H1 (cell line): Measurements from ENCODE around the gene ZNF532. TPM values are rescaled to one million over a fixed set of nuclear protein-coding genes. Genes with fewer than 3 reads are reported as not detected.

ENCODE experiments used
- CTCF ChIA-PET: fragments of 300-600 bp; sonication (Branson Sonifier 250); formaldehyde crosslinking; loops from one replicate; lab custom pipeline; 2021; ENCODE audit not compliant: partially characterized antibody; lab: Charles Lee
- POLR2A ChIA-PET: fragments of 300-600 bp; sonication (Branson Sonifier 250); formaldehyde crosslinking; loops from one replicate; lab custom pipeline; 2021; ENCODE audit warnings: inconsistent platforms; ENCODE audit not compliant: partially characterized antibody; lab: Charles Lee
- DNase-seq, 2 experiments: peaks; one replicate each; pipeline versions ENCODE4 v3.0.0 to v3.0.0-alpha.2; 2010 to 2022; ENCODE audit warnings: low spot score in 2 of 2, low read depth in 1 of 2, mixed read lengths in 1 of 2
- FAIRE-seq: peaks from 2 replicates; lab custom pipeline; 2011; peaks lifted over from hg19 to GRCh38; lab: Jason Lieb, UNC
- H2AFZ ChIP-seq: 2 replicates; pipeline ENCODE4 v1.8.1; 2012; ENCODE audit warnings: low read length, inconsistent platforms
- H2AK5ac ChIP-seq: 2 replicates; pipeline ENCODE4 v1.6.1; 2013; ENCODE audit warnings: low read depth, low read length
- H2BK120ac ChIP-seq: replicated peaks from 2 replicates; pipeline ENCODE3; 2013; ENCODE audit warnings: low read depth, low read length, inconsistent platforms
- H2BK12ac ChIP-seq: 2 replicates; pipeline ENCODE4 v1.6.1; 2013; ENCODE audit warnings: low read depth, low read length
- H2BK15ac ChIP-seq: 2 replicates; pipeline ENCODE4 v1.6.1; 2013; ENCODE audit warnings: low read length
- H2BK20ac ChIP-seq: 2 replicates; pipeline ENCODE4 v1.6.1; 2013; ENCODE audit warnings: low read length
- H2BK5ac ChIP-seq: 2 replicates; pipeline ENCODE4 v1.6.1; 2013; ENCODE audit warnings: low read depth, low read length
- H3K14ac ChIP-seq: 2 replicates; pipeline ENCODE4 v1.6.1; 2013; ENCODE audit warnings: inconsistent platforms; ENCODE audit not compliant: insufficient read length
- H3K18ac ChIP-seq: 2 replicates; pipeline ENCODE4 v1.6.1; 2013; ENCODE audit warnings: low read length; ENCODE audit errors: extremely low read depth
- H3K23ac ChIP-seq: 2 replicates; pipeline ENCODE4 v1.6.1; 2013; ENCODE audit warnings: inconsistent platforms; ENCODE audit not compliant: insufficient read length
- H3K23me2 ChIP-seq: 2 replicates; pipeline ENCODE4 v1.6.1; 2013; ENCODE audit warnings: low read depth, low read length
- H3K27ac ChIP-seq: 2 replicates; pipeline ENCODE4 v1.6.1; 2011; ENCODE audit warnings: low read depth, low read length, inconsistent platforms
- H3K27me3 ChIP-seq, 4 experiments: replicated peaks in 1 of 4; 1 replicate in 1 of 4; 2 replicates in 3 of 4; pipeline versions ENCODE4 v1.6.1 to v1.8.1; 2011 to 2013; ENCODE audit warnings: low read length in 3 of 4, mild to moderate bottlenecking in 3 of 4, inconsistent platforms in 2 of 4, mixed read lengths in 2 of 4, moderate library complexity in 1 of 4; ENCODE audit not compliant: control insufficient read depth in 3 of 4, insufficient read depth in 3 of 4; ENCODE audit errors: extremely low read depth in 1 of 4
- H3K36me3 ChIP-seq, 4 experiments: 2 replicates each; pipeline versions ENCODE4 v1.6.1 to v1.8.1; 2011 to 2013; ENCODE audit warnings: mild to moderate bottlenecking in 4 of 4, low read length in 3 of 4, moderate library complexity in 2 of 4, control low read depth in 1 of 4, inconsistent platforms in 1 of 4; ENCODE audit not compliant: insufficient read depth in 4 of 4, control insufficient read depth in 2 of 4
- H3K4ac ChIP-seq: replicated peaks from 2 replicates; pipeline ENCODE3; 2013; ENCODE audit warnings: low read length, low read depth, mixed read lengths, inconsistent platforms; ENCODE audit not compliant: insufficient read length
- H3K4me1 ChIP-seq, 4 experiments: replicated peaks in 1 of 4; 1 replicate in 1 of 4; 2 replicates in 3 of 4; pipeline versions ENCODE4 v1.6.1 to v1.8.1; 2011 to 2013; ENCODE audit warnings: low read length in 3 of 4, inconsistent platforms in 2 of 4, mixed read lengths in 1 of 4; ENCODE audit not compliant: insufficient read depth in 4 of 4, control insufficient read depth in 3 of 4
- H3K4me2 ChIP-seq, 2 experiments: 2 replicates each; pipeline versions ENCODE4 v1.6.1 to v1.8.1; 2011 to 2013; ENCODE audit warnings: low read depth in 2 of 2, low read length in 2 of 2, control low read depth in 1 of 2, inconsistent platforms in 1 of 2, mild to moderate bottlenecking in 1 of 2; ENCODE audit not compliant: insufficient read depth in 1 of 2
- H3K4me3 ChIP-seq, 4 experiments: fragments of 200-600, 300-600 bp in 1 of 4; sonication (generic), shearing (Covaris generic), sonication (Bioruptor Twin) in 1 of 4; 2 replicates each; pipeline versions ENCODE4 v1.5.1 to v1.8.1; 2011 to 2016; ENCODE audit warnings: low read length in 4 of 4, low read depth in 3 of 4, control low read depth in 2 of 4, inconsistent platforms in 2 of 4, mild to moderate bottlenecking in 2 of 4, mixed read lengths in 1 of 4, moderate library complexity in 1 of 4; ENCODE audit not compliant: insufficient read depth in 2 of 4; ENCODE audit errors: extremely low read depth in 1 of 4
- H3K56ac ChIP-seq: replicated peaks from 2 replicates; pipeline ENCODE3; 2013; ENCODE audit warnings: low read depth, mild to moderate bottlenecking, mixed read lengths, low read length, inconsistent platforms; ENCODE audit not compliant: insufficient read length
- H3K79me1 ChIP-seq: 2 replicates; pipeline ENCODE4 v1.6.1; 2013; ENCODE audit warnings: low read depth, low read length, control low read depth
- H3K79me2 ChIP-seq, 2 experiments: 2 replicates each; pipeline versions ENCODE4 v1.6.1 to v1.8.1; 2012 to 2013; ENCODE audit warnings: low read length in 2 of 2, mild to moderate bottlenecking in 2 of 2, inconsistent platforms in 1 of 2; ENCODE audit not compliant: insufficient read depth in 2 of 2, control insufficient read depth in 1 of 2
- H3K9ac ChIP-seq, 4 experiments: replicated peaks in 1 of 4; 1 replicate in 1 of 4; 2 replicates in 3 of 4; pipeline versions ENCODE4 v1.6.1 to v1.8.1; 2011 to 2013; ENCODE audit warnings: low read depth in 3 of 4, low read length in 3 of 4, control low read depth in 2 of 4, mild to moderate bottlenecking in 2 of 4, moderate library complexity in 2 of 4, inconsistent platforms in 1 of 4; ENCODE audit errors: extremely low read depth in 1 of 4
- H3K9me3 ChIP-seq, 2 experiments: 2 replicates each; pipeline versions ENCODE4 v1.6.1 to v1.8.1; 2012 to 2013; ENCODE audit warnings: mild to moderate bottlenecking in 2 of 2, moderate library complexity in 2 of 2, control low read depth in 1 of 2, inconsistent platforms in 1 of 2, low read depth in 1 of 2, low read length in 1 of 2, mixed read lengths in 1 of 2; ENCODE audit not compliant: insufficient read depth in 2 of 2
- H4K20me1 ChIP-seq, 2 experiments: replicated peaks in 1 of 2; 2 replicates each; pipeline versions ENCODE3 to v1.8.1; 2011 to 2013; ENCODE audit warnings: inconsistent platforms in 2 of 2, low read length in 2 of 2, mild to moderate bottlenecking in 1 of 2; ENCODE audit not compliant: insufficient read depth in 2 of 2, control insufficient read depth in 1 of 2
- H4K5ac ChIP-seq: 2 replicates; pipeline ENCODE4 v1.6.1; 2013; ENCODE audit warnings: low read length, low read depth, mixed read lengths, inconsistent platforms; ENCODE audit not compliant: insufficient read length
- H4K8ac ChIP-seq: 2 replicates; pipeline ENCODE4 v1.8.0; 2013; ENCODE audit warnings: mild to moderate bottlenecking, moderate library complexity, low read length, inconsistent platforms; ENCODE audit not compliant: insufficient read depth; ENCODE audit errors: extremely low read depth
- H4K91ac ChIP-seq: replicated peaks from 2 replicates; pipeline ENCODE3; 2013; ENCODE audit warnings: low read length, mixed read lengths, inconsistent platforms; ENCODE audit not compliant: insufficient read length
- BCL11A ChIP-seq, 2 experiments: IDR thresholded peaks; one replicate each; pipeline ENCODE4 v1.6.1; 2011; ENCODE audit warnings: low read depth in 2 of 2, low read length in 2 of 2, mild to moderate bottlenecking in 2 of 2
- CREB1 ChIP-seq: IDR thresholded peaks from 2 replicates; pipeline ENCODE4 v1.6.1; 2012; ENCODE audit warnings: inconsistent platforms
- CTBP2 ChIP-seq: IDR thresholded peaks from 2 replicates; pipeline ENCODE4 v1.7.0; 2011; ENCODE audit warnings: borderline replicate concordance, mild to moderate bottlenecking, moderate library complexity, mixed read lengths, low read length; ENCODE audit not compliant: insufficient read depth, insufficient read length
- E2F6 ChIP-seq: IDR thresholded peaks from 2 replicates; pipeline ENCODE4 v1.6.1; 2012; ENCODE audit warnings: inconsistent platforms
- KDM1A ChIP-seq: fragments of 200-600, 300-600 bp; sonication (generic); IDR thresholded peaks from 2 replicates; pipeline ENCODE4 v1.7.1; 2016; ENCODE audit warnings: mild to moderate bottlenecking, low read length, borderline replicate concordance
- KDM5A ChIP-seq: fragments of 200-600 bp; IDR thresholded peaks from 2 replicates; pipeline ENCODE4 v1.7.1; 2012; ENCODE audit warnings: mild to moderate bottlenecking, low read length, inconsistent platforms, mixed read lengths
- NRF1 ChIP-seq: IDR thresholded peaks from 2 replicates; pipeline ENCODE4 v1.6.1; 2011; ENCODE audit warnings: mild to moderate bottlenecking, low read depth, low read length, improper control_type of control experiment
- RBBP5 ChIP-seq: IDR thresholded peaks from 2 replicates; pipeline ENCODE4 v1.7.1; 2012; ENCODE audit warnings: low read depth, mild to moderate bottlenecking, inconsistent platforms, low read length, moderate library complexity, borderline replicate concordance
- RXRA ChIP-seq: IDR thresholded peaks from 2 replicates; pipeline ENCODE4 v1.6.1; 2011; ENCODE audit warnings: low read depth, mild to moderate bottlenecking, low read length, moderate library complexity; ENCODE audit not compliant: insufficient read depth
- SP2 ChIP-seq: IDR thresholded peaks from 2 replicates; pipeline ENCODE4 v1.6.1; 2012; ENCODE audit warnings: mild to moderate bottlenecking, low read length, inconsistent platforms
- WGBS, 2 experiments: shearing (Covaris generic) in 1 of 2; methylation state at CpG; one replicate each; pipeline versions ENCODE4 v1.1.6 to v1.1.7; 2013 to 2015; ENCODE audit warnings: low lambda C conversion rate in 2 of 2, mixed read lengths in 2 of 2, inconsistent platforms in 1 of 2, low coverage in 1 of 2, missing lambda C conversion rate in 1 of 2; ENCODE audit not compliant: insufficient replicate concordance in 2 of 2, insufficient coverage in 1 of 2, insufficient read length in 1 of 2; ENCODE audit errors: extremely low coverage in 1 of 2, missing lambda C conversion rate in 1 of 2; 5-methylcytosine and 5-hydroxymethylcytosine counted together
- polyA plus RNA-seq, 7 experiments: library from polyadenylated mRNA; depleted of rRNA in 3 of 7; stranded (reverse) in 5 of 7; unstranded in 2 of 7; fragments of >200 nt in 5 of 7; fragments of 200-250 nt in 2 of 7; gene quantifications; 1 replicate in 5 of 7; 2 replicates in 1 of 7; 4 replicates in 1 of 7; pipeline versions ENCODE4 v1.2.1 to v1.2.3, GENCODE V29; 2011 to 2013; ENCODE audit warnings: missing spikeins in 2 of 7, mixed read lengths in 2 of 7
- total RNA-seq: library from RNA; stranded (reverse); fragmentation: NEBNext Ultra II Directional; extraction: Animal tissue kit (Norgen Biotek cat#: 25700); gene quantifications from 2 replicates; pipeline ENCODE4 v1.2.1, GENCODE V29; 2021
- TF ChIP-seq, protein P1 (sequence below): IDR thresholded peaks from 2 replicates; pipeline ENCODE4 v1.6.1; 2011; ENCODE audit warnings: low read length, improper control_type of control experiment

Gene ZNF532
- total and polyA plus RNA-seq, 2 of the 8 experiments (the other 6 are each of a cell fraction or from before 2014, with no cell fraction given), result 143 to 240 TPM

- H3K36me3 ChIP-seq, result peaks cover 2 to 60% (median 9%) of the 10 kb centered on the region in 4 experiments; a peak in 6 of 8 replicates
- no peak overlapping the region for H2BK20ac ChIP-seq
- H4K5ac ChIP-seq, result no peak overlapping the region
- no peak overlapping the region for H3K4me3 ChIP-seq
- no peak overlapping the region for H2BK5ac ChIP-seq
- H3K27ac ChIP-seq, result no peak overlapping the region
- no peak overlapping the region for H3K23ac ChIP-seq
- WGBS, 2 experiments, result 88% methylated on average over 10 of the region's 10 CpGs; no CpG with 5 or more reads in 1 of the 2 experiments
- H3K23me2 ChIP-seq, result no peaks in the 10 kb centered on the region
- H2BK12ac ChIP-seq, result no peak overlapping the region
- no peak overlapping the region for H4K91ac ChIP-seq
- peaks cover 17% of the 10 kb centered on the region for H3K79me1 ChIP-seq
- no peak overlapping the region for H2AFZ ChIP-seq
- no peak overlapping the region for H2BK120ac ChIP-seq
- H3K4me2 ChIP-seq, result no peak overlapping the region
- DNase-seq (no peak), FAIRE-seq (no peak)
- H3K9me3 ChIP-seq, result no peaks in the 10 kb centered on the region
- CTCF ChIA-PET, result interaction anchor here (0.7 to 1.2 kb wide), 3 partner anchors 22 to 138 kb away, joined by 3 to 4 read pairs (median 3); no protein-coding TSS in a partner anchor
- peaks cover 27 to 96% of the 10 kb centered on the region in 2 experiments for H3K79me2 ChIP-seq
- H3K4me1 ChIP-seq, result peaks cover 5 to 19% (median 18%) of the 10 kb centered on the region in 4 experiments
- no peak overlapping the region for H2AK5ac ChIP-seq
- no peak overlapping the region for H3K18ac ChIP-seq
- POLR2A ChIA-PET, result interaction anchor here (0.7 to 3.2 kb wide), 6 partner anchors 9 to 35 kb away, joined by 3 to 16 read pairs (median 3); no protein-coding TSS in a partner anchor
- no peak overlapping the region for H4K8ac ChIP-seq
- H3K27me3 ChIP-seq, result no peaks in the 10 kb centered on the region
- no peak overlapping the region for H3K9ac ChIP-seq
- H4K20me1 ChIP-seq, result peaks cover 26 to 28% of the 10 kb centered on the region in 2 experiments
- H3K14ac ChIP-seq, result no peak overlapping the region
- no peak overlapping the region for H3K4ac ChIP-seq
- no peak overlapping the region for H2BK15ac ChIP-seq
- H3K56ac ChIP-seq, result no peak overlapping the region
- TF ChIP-seq KDM5A (no peak), KDM1A (no peak), E2F6 (no peak), BCL11A (IDR thresholded peaks at IDR 0.05; ENCODE audit: low read depth in 2 of 2, low read length in 2 of 2) (no peak), CREB1 (no peak), CTBP2 (no peak), SP2 (no peak), RBBP5 (no peak), NRF1 (no peak), RXRA (no peak)
- TF ChIP-seq, protein P1, sequence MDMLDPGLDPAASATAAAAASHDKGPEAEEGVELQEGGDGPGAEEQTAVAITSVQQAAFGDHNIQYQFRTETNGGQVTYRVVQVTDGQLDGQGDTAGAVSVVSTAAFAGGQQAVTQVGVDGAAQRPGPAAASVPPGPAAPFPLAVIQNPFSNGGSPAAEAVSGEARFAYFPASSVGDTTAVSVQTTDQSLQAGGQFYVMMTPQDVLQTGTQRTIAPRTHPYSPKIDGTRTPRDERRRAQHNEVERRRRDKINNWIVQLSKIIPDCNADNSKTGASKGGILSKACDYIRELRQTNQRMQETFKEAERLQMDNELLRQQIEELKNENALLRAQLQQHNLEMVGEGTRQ, result no peak
Measured at GRCh38 chr18:58905777-58906428, 41.2 kb downstream of the ZNF532 start.
